Lung (tissue), 16 donors: ENCODE results near the gene SLC28A3. TPM values are rescaled to one million over a fixed set of nuclear protein-coding genes. Genes with fewer than 3 reads are reported as not detected.
"Not testable (repeated sequence)": the region's sequence is repeated elsewhere in the genome, so short reads cannot be mapped to it uniquely, and the experiment has no call there.

Experiments used
- ATAC-seq: fragments of 200-7000 bp; cut with Tn5 transposase; one replicate; pipeline ENCODE4 v1.9.1; 2020; ENCODE audit warnings: moderate number of reproducible peaks; ENCODE audit not compliant: insufficient read depth, low FRiP score
- DNase-seq, 3 donors: peaks; one replicate each; pipeline ENCODE4 v3.0.0-alpha.2; 2013 to 2017
- H3K27ac ChIP-seq, 2 donors: one replicate each; pipeline ENCODE4 v1.5.1; 2013; ENCODE audit warnings: mild to moderate bottlenecking in 2 of 2, moderate library complexity in 2 of 2, control low read depth in 1 of 2, inconsistent platforms in 1 of 2, low read depth in 1 of 2, low read length in 1 of 2
- H3K27me3 ChIP-seq, 3 donors: one replicate each; pipeline ENCODE4 v1.5.1; 2013; ENCODE audit warnings: low read length in 2 of 3; ENCODE audit not compliant: control insufficient read depth in 3 of 3, insufficient read depth in 3 of 3
- H3K36me3 ChIP-seq, 4 donors: one replicate each; pipeline ENCODE4 v1.5.1; 2013; ENCODE audit warnings: low read length in 4 of 4, mild to moderate bottlenecking in 1 of 4, moderate library complexity in 1 of 4; ENCODE audit not compliant: control insufficient read depth in 4 of 4, insufficient read depth in 4 of 4
- H3K4me1 ChIP-seq, 5 donors: one replicate each; pipeline ENCODE4 v1.5.1; 2013; ENCODE audit warnings: low read length in 5 of 5, mild to moderate bottlenecking in 2 of 5, moderate library complexity in 1 of 5; ENCODE audit not compliant: control insufficient read depth in 5 of 5, insufficient read depth in 5 of 5
- H3K4me3 ChIP-seq: one replicate; pipeline ENCODE4 v1.5.1; 2013; ENCODE audit warnings: mild to moderate bottlenecking, control low read depth, moderate library complexity
- H3K9ac ChIP-seq, 2 donors: one replicate each; pipeline ENCODE4 v1.5.1; 2013; ENCODE audit warnings: low read length in 2 of 2, control low read depth in 1 of 2; ENCODE audit not compliant: insufficient read depth in 1 of 2
- H3K9me3 ChIP-seq, 4 donors: one replicate each; pipeline ENCODE4 v1.5.1; 2013; ENCODE audit warnings: low read length in 3 of 4, mild to moderate bottlenecking in 1 of 4, moderate library complexity in 1 of 4; ENCODE audit not compliant: control insufficient read depth in 4 of 4, insufficient read depth in 3 of 4
- CTCF ChIP-seq: IDR thresholded peaks from 2 replicates; pipeline ENCODE4 v1.5.1; 2012; ENCODE audit warnings: mild to moderate bottlenecking; ENCODE audit errors: control extremely low read depth, extremely low read depth
- WGBS, 2 donors: extraction: QIAGEN DNeasy Blood & Tissue Kit; methylation state at CpG; one replicate each; pipeline ENCODE4 v1.1.7; 2013; 5-methylcytosine and 5-hydroxymethylcytosine counted together
- long read RNA-seq, 5 donors: transcript quantifications; one replicate each; lab custom pipeline, GENCODE V29; 2026
- polyA plus RNA-seq, 2 donors: library from polyadenylated mRNA; stranded (reverse); fragments of 200-250 nt; gene quantifications; one replicate each; pipeline ENCODE4 v1.2.1, GENCODE V29; 2013
- total RNA-seq, 2 donors: library from RNA; depleted of rRNA in 1 of 2; stranded (reverse); fragments of >200 nt in 1 of 2; gene quantifications; one replicate each; pipeline ENCODE4 v1.2.1, GENCODE V29; 2014 to 2021
- donor health status: control.
- donor health status: control.
- donor health status: Bipolar disorder and iron deficiency.
- donor health status: healthy.
- donor health status: DM: yes; HTN: yes; CAD: no.

Gene SLC28A3
- total RNA-seq (1 to 10 TPM in 1 of 2 donors, under 1 TPM in 1; 0.98 to 4.0 TPM), polyA plus RNA-seq (under 1 TPM; 0.59 to 0.78 TPM)
- long read RNA-seq, donor 1, result 0 reads
- long read RNA-seq, donor 2, result 0 reads
- long read RNA-seq, donor 3, result 0 reads
- long read RNA-seq, donor 4, result 0 reads
- long read RNA-seq, donor 5, result 0 reads

- no peak for ATAC-seq
- H3K36me3 ChIP-seq, result no peaks in the 10 kb centered on the region
- peak within 1 kb of the TSS in 1 of 2 donors; percentile 62 for H3K27ac ChIP-seq
- no peak within 1 kb of the TSS for H3K9ac ChIP-seq
- no peaks in the 10 kb centered on the region for H3K27me3 ChIP-seq
- no peak for DNase-seq
- no peak for TF ChIP-seq CTCF
- H3K9me3 ChIP-seq, result peaks cover 0 to 2% (median 0%) of the 10 kb centered on the region in 4 donors
- WGBS, 2 donors, result 84 to 89% methylated on average over 5 of the region's 5 CpGs
- no peak within 1 kb of the TSS for H3K4me3 ChIP-seq
- H3K4me1 ChIP-seq, result peaks cover 0 to 20% (median 4%) of the 10 kb centered on the region in 5 donors
Measured at GRCh38 chr9:84340535-84340934, at the start of gene SLC28A3. SLC28A3 (minus strand) TSS chr9:84340758; CDS start chr9:84340633, 125 bp downstream.

GRCh38 chr9:84390254-84390653 lies 49.7 kb upstream of the SLC28A3 start:
- not testable (repeated sequence) for H3K27ac ChIP-seq, H3K36me3 ChIP-seq, H3K9ac ChIP-seq, H3K4me1 ChIP-seq, DNase-seq, H3K27me3 ChIP-seq, ATAC-seq, H3K4me3 ChIP-seq, H3K9me3 ChIP-seq
- 74 to 86% methylated on average over 7 of the region's 7 CpGs for WGBS, 2 donors

GRCh38 chr9:84387821-84388220 lies 47.3 kb upstream of the SLC28A3 start:
- DNase-seq (no peak), ATAC-seq (no peak)
- no peaks in the 10 kb centered on the region for H3K27me3 ChIP-seq
- H3K9ac ChIP-seq, result no peak overlapping the region
- peaks cover 0 to 5% (median 0%) of the 10 kb centered on the region in 5 donors for H3K4me1 ChIP-seq
- H3K9me3 ChIP-seq, result no peaks in the 10 kb centered on the region
- H3K4me3 ChIP-seq, result no peak overlapping the region
- TF ChIP-seq CTCF, result no peak
- WGBS, 2 donors, result 53 to 73% methylated on average over 5 of the region's 5 CpGs
- no peak overlapping the region for H3K27ac ChIP-seq
- H3K36me3 ChIP-seq, result no peaks in the 10 kb centered on the region

- ATAC-seq, result no peak
- no peak overlapping the region for H3K27ac ChIP-seq
- no peak for DNase-seq
- H3K9ac ChIP-seq, result no peak overlapping the region
- 96 to 100% methylated on average over 1 of the region's 1 CpG for WGBS, 2 donors
- TF ChIP-seq CTCF, result no peak
- no peaks in the 10 kb centered on the region for H3K27me3 ChIP-seq
- no peaks in the 10 kb centered on the region for H3K36me3 ChIP-seq
- peaks cover 0 to 5% (median 0%) of the 10 kb centered on the region in 5 donors for H3K4me1 ChIP-seq
- H3K4me3 ChIP-seq, result no peak overlapping the region
- H3K9me3 ChIP-seq, result no peaks in the 10 kb centered on the region
Measured at GRCh38 chr9:84386753-84387152, 46.2 kb upstream of the SLC28A3 start.
